ENCODE data around the gene BTG2.

BTG2 gene

DNA sequence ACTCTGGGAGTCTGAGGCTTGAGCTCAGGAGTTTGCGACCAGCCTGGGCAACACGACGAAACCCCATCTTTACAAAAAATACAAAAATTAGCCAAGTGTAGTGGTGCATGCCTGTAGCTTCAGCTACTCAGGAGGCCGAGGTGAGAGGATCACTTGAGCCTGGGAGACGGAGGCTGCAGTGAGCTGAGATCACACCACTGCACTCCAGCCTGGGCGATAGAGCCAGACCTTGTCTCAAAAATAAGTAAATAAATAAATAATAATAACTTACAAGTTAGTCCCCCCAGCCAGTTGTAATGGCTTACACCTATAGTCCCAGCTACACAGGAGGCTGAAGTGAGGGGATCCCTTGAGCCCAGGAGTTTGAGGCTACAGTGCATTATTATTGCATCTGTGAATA, 21.7 kb upstream of the BTG2 start:
- DNase-seq (ENCODE audit: extremely low read depth, low read depth): no peak
- TF ChIP-seq CTCF (IDR thresholded peaks at IDR 0.05; ENCODE audit: low read depth, low read length): no peak

GRCh38 chr1:203284411-203285123, 20.8 kb upstream of the BTG2 start:
- DNase-seq (ENCODE audit: extremely low read depth, low read depth): no peak

GRCh38 chr1:203286161-203286984, 18.9 kb upstream of the BTG2 start:
- no peak for TF ChIP-seq CTCF (IDR thresholded peaks at IDR 0.05; ENCODE audit: low read depth, low read length)
- DNase-seq (ENCODE audit: extremely low read depth, low read depth): no peak

More at GRCh38 chr1:203284411-203285123, 20.8 kb upstream of the BTG2 start:
- no peak for TF ChIP-seq CTCF (IDR thresholded peaks at IDR 0.05; ENCODE audit: low read depth, low read length)

DNA sequence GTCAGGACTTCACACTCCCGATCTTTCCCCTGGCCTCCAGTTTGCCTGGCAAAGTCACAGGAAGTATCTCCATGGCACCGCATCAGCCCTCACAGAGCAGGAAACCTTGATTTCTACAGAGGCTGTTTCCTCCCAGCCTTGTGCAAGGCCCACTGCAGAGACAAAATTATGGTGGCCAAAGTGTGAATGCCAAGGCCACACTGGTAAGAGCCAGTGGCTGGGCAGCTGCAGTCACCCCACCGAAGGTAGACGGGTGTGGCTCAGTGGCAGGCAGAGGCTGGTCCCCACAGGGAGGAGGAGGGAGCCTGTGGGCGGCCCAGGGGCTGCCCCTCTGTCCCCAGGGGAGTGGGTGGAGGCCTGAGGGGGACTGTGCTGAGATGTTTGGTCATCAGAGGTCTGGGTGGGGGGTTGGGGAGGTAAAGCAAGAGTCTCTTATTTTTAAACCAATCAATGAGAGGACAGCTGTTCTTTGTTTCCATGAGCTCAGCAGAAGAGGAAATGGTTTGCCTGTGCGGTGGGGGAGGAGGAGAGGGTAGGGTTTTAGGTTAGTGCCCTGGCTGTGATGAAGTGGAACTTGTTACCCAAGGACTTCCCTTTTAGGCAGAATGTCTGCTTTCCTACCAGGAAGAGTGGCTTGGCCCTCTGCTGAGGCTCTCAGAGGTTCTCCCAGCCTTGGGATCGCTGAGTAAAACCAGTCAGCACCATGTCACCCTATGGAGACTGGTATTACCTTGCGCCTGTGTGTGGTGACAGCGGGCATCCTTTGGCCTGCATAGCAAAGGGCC, 18.0 kb upstream of the BTG2 start:
- no peak for DNase-seq (ENCODE audit: extremely low read depth, low read depth)
- no peak for TF ChIP-seq CTCF (IDR thresholded peaks at IDR 0.05; ENCODE audit: low read depth, low read length)

DNA sequence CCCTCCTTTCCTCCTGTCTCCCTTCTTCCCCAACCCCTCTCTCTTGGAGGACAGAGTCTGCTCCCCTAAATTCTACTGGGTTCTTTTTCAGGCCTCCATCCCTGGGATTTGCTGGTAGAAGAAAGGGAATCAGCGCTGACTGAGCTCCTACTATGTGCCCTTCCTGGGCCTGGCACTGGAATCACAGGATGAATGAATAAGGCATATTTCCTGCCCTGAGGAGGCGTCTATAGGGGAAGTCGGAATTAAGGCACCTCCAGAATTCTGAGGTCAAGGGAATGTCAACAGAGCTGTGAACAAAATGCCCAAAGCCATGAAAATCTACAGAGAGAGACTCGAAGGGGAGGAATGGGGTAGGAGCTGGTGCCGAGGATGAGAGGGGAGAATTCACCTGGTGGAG, 17.4 kb upstream of the BTG2 start:
- TF ChIP-seq CTCF (IDR thresholded peaks at IDR 0.05; ENCODE audit: low read depth, low read length): no peak
- no peak for DNase-seq (ENCODE audit: extremely low read depth, low read depth)

DNA sequence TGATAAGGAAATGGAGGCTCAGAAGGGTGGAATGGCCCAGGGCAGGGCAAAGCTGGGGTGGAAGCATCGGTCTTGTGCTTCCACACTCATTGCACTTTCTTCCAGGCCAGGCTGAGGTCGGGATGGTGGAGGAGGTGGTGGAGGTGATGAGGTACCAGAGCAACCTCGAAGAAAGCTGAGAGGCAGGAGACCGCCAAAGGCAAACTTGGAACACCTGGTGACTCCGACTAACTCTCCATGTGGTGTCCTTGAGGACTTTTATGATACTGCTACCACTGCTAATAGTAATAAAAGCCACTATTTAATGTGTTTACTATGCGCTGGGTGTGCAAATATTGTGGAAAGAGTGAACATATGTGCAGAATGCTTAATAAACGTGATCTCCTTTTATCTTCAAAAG, 16.9 kb upstream of the BTG2 start:
- TF ChIP-seq CTCF (IDR thresholded peaks at IDR 0.05; ENCODE audit: low read depth, low read length): no peak
- DNase-seq (ENCODE audit: extremely low read depth, low read depth): no peak
